ENCODE data around the gene PIP.

GRCh38 chr7:143183024-143183423 lies 51.1 kb downstream of the PIP start, which contains the start of gene TAS2R39:
- TF ChIP-seq CTCF (IDR thresholded peaks at IDR 0.05) (no peak), POLR2A (IDR thresholded peaks at IDR 0.05) (no peak)
